Activated naive CD8-positive, alpha-beta T cell treated with anti-CD3 and anti-CD28 coated beads for 36 hours (primary cell): ENCODE measurements around the gene LAPTM5. TPM values are rescaled to one million over a fixed set of nuclear protein-coding genes. Genes with fewer than 3 reads are reported as not detected.

Experiments used
- DNase-seq: peaks from one replicate; pipeline ENCODE4 v3.0.0; 2021
- H3K27ac Mint-ChIP-seq: one replicate; pipeline ENCODE4 v1.8.0; 2022; ENCODE audit warnings: mild to moderate bottlenecking, moderate library complexity, mixed read lengths
- H3K27me3 Mint-ChIP-seq: one replicate; pipeline ENCODE4 v1.8.0; 2022; ENCODE audit warnings: mild to moderate bottlenecking, mixed read lengths
- H3K36me3 Mint-ChIP-seq: one replicate; pipeline ENCODE4 v1.8.0; 2021; ENCODE audit warnings: mild to moderate bottlenecking, mixed read lengths
- H3K4me1 Mint-ChIP-seq: one replicate; pipeline ENCODE4 v1.8.0; 2021; ENCODE audit warnings: mixed read lengths
- H3K4me3 Mint-ChIP-seq: one replicate; pipeline ENCODE4 v1.8.0; 2022; ENCODE audit warnings: mild to moderate bottlenecking, moderate library complexity, mixed read lengths
- H3K9me3 Mint-ChIP-seq: one replicate; pipeline ENCODE4 v1.8.0; 2022; ENCODE audit warnings: mixed read lengths
- total RNA-seq, 2 experiments: library from RNA; stranded (reverse); gene quantifications; one replicate each; pipeline ENCODE4 v1.2.3, GENCODE V29; 2021

The LAPTM5 gene
- total RNA-seq, 2 experiments from 2014 or later = 232 to 233 TPM

DNA sequence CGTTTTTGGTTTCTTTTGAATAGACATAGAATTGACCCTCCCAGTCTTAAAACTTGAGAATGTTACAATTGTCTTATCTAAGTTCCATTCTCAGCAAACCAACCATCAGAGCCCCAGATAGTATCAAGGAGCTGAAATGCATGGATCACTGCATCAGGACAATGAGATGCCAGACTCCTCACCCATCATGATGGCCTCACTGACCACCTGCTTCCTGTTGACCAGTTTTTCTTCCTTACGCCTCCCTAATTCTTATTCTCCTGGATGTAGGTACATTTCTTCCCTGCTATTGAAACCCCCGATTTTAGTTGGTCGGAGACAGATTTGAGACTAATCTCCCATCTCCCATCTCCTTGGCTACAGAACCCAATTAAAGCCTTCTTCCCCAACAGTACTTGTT, 51.9 kb downstream of the LAPTM5 start:
- no peaks in the 10 kb centered on the region for H3K4me1 Mint-ChIP-seq

DNA sequence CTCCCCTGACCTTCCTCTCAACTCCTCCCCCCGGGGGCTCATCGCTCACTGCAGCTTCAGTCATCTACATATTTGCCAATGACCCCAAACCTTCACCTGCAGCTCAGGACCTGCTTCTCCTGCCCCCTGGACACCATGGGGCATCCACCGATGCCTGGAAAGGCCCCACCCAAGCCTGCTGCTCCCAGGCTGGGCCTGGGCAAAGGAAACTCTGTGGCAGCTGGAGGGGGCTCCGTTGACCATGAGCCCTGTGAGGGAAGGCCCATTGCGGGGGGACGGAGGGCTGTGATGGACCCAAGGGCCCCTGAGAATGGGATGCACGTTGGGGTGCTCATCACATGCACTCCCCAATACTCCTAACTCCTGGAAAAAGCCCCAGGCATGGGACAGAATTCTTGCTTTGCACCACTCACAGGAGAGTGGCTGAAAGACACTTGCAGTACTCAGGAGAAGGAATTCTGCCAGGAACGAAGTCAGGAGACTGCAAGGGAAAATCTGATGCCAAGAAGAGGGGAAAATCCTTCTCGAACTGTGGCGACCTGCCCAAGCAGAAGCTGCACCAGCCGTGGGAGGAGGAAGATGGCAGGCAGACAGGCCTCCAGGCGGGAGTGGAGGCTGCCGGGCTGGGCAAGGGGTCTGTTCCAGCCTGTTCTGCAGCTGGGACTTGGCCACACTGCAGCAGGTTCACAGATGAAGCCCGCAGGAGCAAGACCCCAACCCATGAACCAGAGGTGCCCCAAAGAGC, 52.6 kb downstream of the LAPTM5 start:
- DNase-seq = no peak
- Mint-ChIP-seq H3K27me3 (peaks cover 3% of the 10 kb centered on the region), H3K9me3 (no peaks in the 10 kb centered on the region), H3K4me3 (no peak overlapping the region), H3K4me1 (no peaks in the 10 kb centered on the region), H3K36me3 (no peaks in the 10 kb centered on the region), H3K27ac (no peak overlapping the region)

More for the DNA sequence above, 51.9 kb downstream of the LAPTM5 start:
- Mint-ChIP-seq H3K9me3 (no peaks in the 10 kb centered on the region), H3K36me3 (no peaks in the 10 kb centered on the region), H3K27me3 (peaks cover 3% of the 10 kb centered on the region), H3K27ac (no peak overlapping the region), H3K4me3 (no peak overlapping the region)
- no peak for DNase-seq

DNA sequence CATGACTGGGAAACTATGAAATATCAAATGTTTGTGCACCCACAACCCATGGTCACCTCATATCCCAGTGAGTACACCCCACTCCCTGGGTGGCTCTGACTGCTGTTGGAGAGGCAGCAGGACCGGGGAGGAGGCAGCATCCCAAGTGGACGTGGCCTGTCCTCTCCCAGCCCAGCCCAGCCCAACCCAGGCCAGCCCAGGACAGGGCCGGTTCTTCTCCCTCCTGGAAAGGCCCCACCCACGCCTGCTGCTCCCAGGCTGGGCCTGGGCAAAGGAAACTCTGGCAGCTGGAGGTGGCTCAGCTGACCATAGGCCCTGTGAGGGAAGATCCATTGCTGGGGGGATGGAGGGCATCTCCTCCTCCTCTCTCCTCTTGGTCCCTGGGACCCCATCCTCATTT, 53.3 kb downstream of the LAPTM5 start:
- H3K36me3 Mint-ChIP-seq = no peaks in the 10 kb centered on the region
- H3K27ac Mint-ChIP-seq = no peak overlapping the region
- peaks cover 3% of the 10 kb centered on the region for H3K27me3 Mint-ChIP-seq
- H3K4me3 Mint-ChIP-seq = no peak overlapping the region
- H3K9me3 Mint-ChIP-seq = no peaks in the 10 kb centered on the region
- DNase-seq = no peak
- no peaks in the 10 kb centered on the region for H3K4me1 Mint-ChIP-seq

- Mint-ChIP-seq H3K27me3 (peaks cover 3% of the 10 kb centered on the region), H3K27ac (no peak overlapping the region), H3K4me3 (no peak overlapping the region), H3K9me3 (no peaks in the 10 kb centered on the region), H3K4me1 (no peaks in the 10 kb centered on the region), H3K36me3 (no peaks in the 10 kb centered on the region)
- no peak for DNase-seq
Measured at GRCh38 chr1:30702823-30703222, 54.8 kb downstream of the LAPTM5 start.

GRCh38 chr1:30701258-30701633, 56.3 kb downstream of the LAPTM5 start:
- Mint-ChIP-seq H3K36me3 (no peaks in the 10 kb centered on the region), H3K27me3 (no peaks in the 10 kb centered on the region), H3K4me1 (no peaks in the 10 kb centered on the region), H3K9me3 (no peaks in the 10 kb centered on the region), H3K4me3 (no peak overlapping the region), H3K27ac (no peak overlapping the region)
- no peak for DNase-seq

GRCh38 chr1:30700528-30701257, 56.9 kb downstream of the LAPTM5 start:
- H3K4me3 Mint-ChIP-seq = no peak overlapping the region
- no peaks in the 10 kb centered on the region for H3K27me3 Mint-ChIP-seq
- H3K36me3 Mint-ChIP-seq = no peaks in the 10 kb centered on the region
- no peak for DNase-seq
- no peaks in the 10 kb centered on the region for H3K4me1 Mint-ChIP-seq
- H3K9me3 Mint-ChIP-seq = no peaks in the 10 kb centered on the region
- H3K27ac Mint-ChIP-seq = no peak overlapping the region

- no peaks in the 10 kb centered on the region for H3K27me3 Mint-ChIP-seq
- H3K4me1 Mint-ChIP-seq = no peaks in the 10 kb centered on the region
- H3K4me3 Mint-ChIP-seq = no peak overlapping the region
- H3K9me3 Mint-ChIP-seq = no peaks in the 10 kb centered on the region
- no peaks in the 10 kb centered on the region for H3K36me3 Mint-ChIP-seq
- H3K27ac Mint-ChIP-seq = no peak overlapping the region
- DNase-seq = no peak
Measured at GRCh38 chr1:30699762-30700161, 57.8 kb downstream of the LAPTM5 start.

GRCh38 chr1:30698401-30698981, 59.1 kb downstream of the LAPTM5 start:
- Mint-ChIP-seq H3K9me3 (no peaks in the 10 kb centered on the region), H3K27me3 (no peaks in the 10 kb centered on the region), H3K27ac (no peak overlapping the region), H3K36me3 (no peaks in the 10 kb centered on the region), H3K4me1 (no peaks in the 10 kb centered on the region), H3K4me3 (no peak overlapping the region)
- DNase-seq = no peak

DNA sequence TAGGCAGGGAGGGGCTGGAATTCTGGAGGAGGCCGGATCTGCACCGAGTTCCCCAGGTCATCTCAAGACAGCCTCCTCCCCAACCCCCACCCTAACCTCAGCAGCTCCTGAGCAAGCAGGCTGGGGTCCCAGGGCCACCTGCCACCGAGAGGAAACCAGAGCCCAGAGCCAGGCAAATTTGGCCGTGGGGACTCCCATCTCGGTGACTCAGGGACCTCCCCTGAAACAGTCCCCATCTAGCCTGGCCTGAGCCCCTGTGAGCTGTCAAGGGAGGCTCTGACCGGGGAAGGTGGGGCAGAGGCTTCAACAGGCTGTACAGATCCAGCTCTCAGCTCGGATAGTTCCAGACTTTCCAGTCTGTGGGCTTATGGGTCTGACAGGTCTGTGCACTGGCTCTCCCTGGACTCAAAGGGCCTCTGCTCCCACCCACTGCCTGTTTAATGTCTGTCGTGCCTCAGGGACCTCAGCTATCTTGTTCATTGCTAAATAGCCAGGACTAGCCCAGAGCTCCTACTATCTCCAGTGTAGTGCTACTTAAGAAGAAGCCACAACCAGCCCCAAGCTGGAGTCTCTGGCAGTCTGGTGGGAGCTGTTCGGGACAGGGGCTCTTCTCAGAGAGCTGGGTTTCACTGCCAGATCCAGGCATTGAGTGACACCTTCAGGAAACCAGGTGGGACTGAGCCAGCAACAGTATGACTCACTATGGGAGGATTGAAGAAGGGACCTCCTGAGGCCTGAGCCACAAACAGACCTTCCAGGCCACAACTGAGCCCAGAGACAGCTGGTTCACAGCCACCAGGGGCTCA, 59.8 kb downstream of the LAPTM5 start:
- Mint-ChIP-seq H3K9me3 (no peaks in the 10 kb centered on the region), H3K27ac (no peak overlapping the region), H3K4me3 (no peak overlapping the region), H3K4me1 (no peaks in the 10 kb centered on the region), H3K36me3 (no peaks in the 10 kb centered on the region), H3K27me3 (no peaks in the 10 kb centered on the region)
- no peak for DNase-seq

DNA sequence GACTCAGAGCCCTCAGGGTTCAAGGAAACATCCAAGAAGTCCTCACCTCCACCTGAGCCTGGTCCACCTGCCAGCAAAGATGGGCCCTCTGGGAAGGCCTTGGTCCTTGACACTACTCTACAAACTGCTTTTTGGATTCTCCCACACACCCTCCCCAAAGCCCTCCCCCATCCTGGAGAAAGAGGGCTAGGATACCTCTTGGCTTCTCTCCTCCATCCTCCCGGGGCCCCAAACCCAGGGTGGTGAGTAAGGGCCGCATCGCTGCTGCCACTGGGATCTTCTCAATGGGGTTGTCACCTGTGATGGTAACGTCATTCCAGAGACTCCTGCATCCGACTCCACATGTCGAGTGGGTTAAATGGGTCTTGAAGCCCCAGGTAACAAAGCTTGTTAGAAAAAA, 60.7 kb downstream of the LAPTM5 start:
- no peak for DNase-seq
- Mint-ChIP-seq H3K27ac (no peak overlapping the region), H3K27me3 (no peaks in the 10 kb centered on the region), H3K4me1 (no peaks in the 10 kb centered on the region), H3K36me3 (no peaks in the 10 kb centered on the region), H3K9me3 (no peaks in the 10 kb centered on the region), H3K4me3 (no peak overlapping the region)

DNA sequence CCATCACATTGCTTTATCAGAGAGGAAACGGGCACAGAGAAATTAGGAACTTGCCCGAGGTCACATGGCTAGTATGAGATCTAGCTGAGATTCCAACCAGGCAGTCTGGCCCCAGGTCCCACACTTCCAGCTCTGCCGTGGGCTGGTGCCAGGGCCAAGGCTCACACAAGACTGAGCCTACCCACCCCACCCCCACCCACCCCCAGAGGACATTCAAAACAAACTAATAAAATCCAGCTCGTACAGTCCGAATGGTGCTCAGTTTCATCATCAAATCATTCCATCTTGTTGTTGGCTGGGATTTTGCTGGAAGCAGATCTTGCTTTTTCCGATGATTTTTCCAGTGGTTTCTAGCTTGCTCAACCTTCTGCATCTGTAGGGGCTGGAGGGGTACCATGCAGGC, 62.1 kb downstream of the LAPTM5 start:
- Mint-ChIP-seq H3K4me1 (no peaks in the 10 kb centered on the region), H3K27me3 (no peaks in the 10 kb centered on the region)
- no peak for DNase-seq

GRCh38 chr1:30694280-30695175, 63.0 kb downstream of the LAPTM5 start:
- Mint-ChIP-seq H3K27ac (no peak overlapping the region), H3K9me3 (no peaks in the 10 kb centered on the region), H3K4me1 (no peaks in the 10 kb centered on the region), H3K27me3 (no peaks in the 10 kb centered on the region), H3K36me3 (no peaks in the 10 kb centered on the region), H3K4me3 (no peak overlapping the region)
- no peak for DNase-seq

More for the DNA sequence above, 62.1 kb downstream of the LAPTM5 start:
- no peaks in the 10 kb centered on the region for H3K36me3 Mint-ChIP-seq
- H3K27ac Mint-ChIP-seq = no peak overlapping the region
- H3K9me3 Mint-ChIP-seq = no peaks in the 10 kb centered on the region
- no peak overlapping the region for H3K4me3 Mint-ChIP-seq

- Mint-ChIP-seq H3K9me3 (no peaks in the 10 kb centered on the region), H3K4me1 (no peaks in the 10 kb centered on the region), H3K27me3 (no peaks in the 10 kb centered on the region), H3K36me3 (no peaks in the 10 kb centered on the region), H3K4me3 (no peak overlapping the region), H3K27ac (no peak overlapping the region)
- DNase-seq = no peak
Measured at GRCh38 chr1:30693822-30694221, 63.8 kb downstream of the LAPTM5 start.

- DNase-seq = no peak
- Mint-ChIP-seq H3K27me3 (no peaks in the 10 kb centered on the region), H3K27ac (no peak overlapping the region), H3K4me3 (no peak overlapping the region), H3K4me1 (no peaks in the 10 kb centered on the region), H3K9me3 (no peaks in the 10 kb centered on the region), H3K36me3 (no peaks in the 10 kb centered on the region)
Measured at GRCh38 chr1:30693366-30693765, 64.2 kb downstream of the LAPTM5 start.
